GM18502 (cell line): ENCODE results near the gene SNN.

Experiments used
- ATAC-seq: cut with Tn5 transposase; IDR thresholded peaks from one replicate; pipeline ENCODE4 v1.9.1; 2021; ENCODE audit warnings: mild to moderate bottlenecking; ENCODE audit not compliant: unreplicated experiment, poor library complexity

SNN gene

GRCh38 chr16:11634312-11634711, 33.9 kb upstream of the SNN start:
- no peak for ATAC-seq

- ATAC-seq: no peak
Observed at GRCh38 chr16:11635113-11635652, 33.1 kb upstream of the SNN start.

GRCh38 chr16:11635679-11636171, 32.5 kb upstream of the SNN start:
- no peak for ATAC-seq

- no peak for ATAC-seq
Observed at GRCh38 chr16:11636172-11636721, 32.0 kb upstream of the SNN start.

- ATAC-seq: no peak
Observed at GRCh38 chr16:11637320-11637719, 30.9 kb upstream of the SNN start.

GRCh38 chr16:11638140-11638539, 30.1 kb upstream of the SNN start:
- no peak for ATAC-seq

- no peak for ATAC-seq
Observed at GRCh38 chr16:11639008-11639562, 29.2 kb upstream of the SNN start.

- ATAC-seq: no peak
Observed at GRCh38 chr16:11639925-11640899, 28.0 kb upstream of the SNN start.

GRCh38 chr16:11640987-11641817, 27.1 kb upstream of the SNN start:
- ATAC-seq: no peak

- no peak for ATAC-seq
Observed at GRCh38 chr16:11642765-11643116, 25.5 kb upstream of the SNN start.

- ATAC-seq: no peak
Observed at GRCh38 chr16:11649276-11649675, 19.0 kb upstream of the SNN start.

GRCh38 chr16:11650641-11651591, 17.3 kb upstream of the SNN start:
- ATAC-seq: no peak

GRCh38 chr16:11651796-11652195, 16.5 kb upstream of the SNN start:
- no peak for ATAC-seq

- ATAC-seq: no peak
Observed at GRCh38 chr16:11655655-11656054, 12.6 kb upstream of the SNN start.

GRCh38 chr16:11657556-11657955, 10.7 kb upstream of the SNN start:
- ATAC-seq: no peak

GRCh38 chr16:11658896-11659708, 9.2 kb upstream of the SNN start:
- no peak for ATAC-seq

GRCh38 chr16:11660565-11660964, 7.7 kb upstream of the SNN start:
- ATAC-seq: no peak

GRCh38 chr16:11662582-11662981, 5.7 kb upstream of the SNN start:
- no peak for ATAC-seq
